Vagina (tissue), 2 donors: Measurements from ENCODE around the gene FBN3. TPM values are rescaled to one million over a fixed set of nuclear protein-coding genes. Genes with fewer than 3 reads are reported as not detected.

Experiments used
- DNase-seq, 2 donors: peaks; one replicate each; pipeline ENCODE4 v3.0.0-alpha.2; 2017; ENCODE audit errors: extremely low spot score in 2 of 2
- H3K27ac ChIP-seq: fragments of 200-600 bp; sonication (generic); one replicate; pipeline ENCODE4 v1.5.1; 2019
- H3K27me3 ChIP-seq: fragments of 200-600 bp; sonication (generic); one replicate; pipeline ENCODE4 v1.5.1; 2019
- H3K36me3 ChIP-seq, 2 donors: fragments of 200-600 bp; sonication (generic); one replicate each; pipeline ENCODE4 v1.5.1; 2017 to 2019
- H3K4me1 ChIP-seq: fragments of 200-600 bp; sonication (generic); one replicate; pipeline ENCODE4 v1.5.1; 2019
- H3K4me3 ChIP-seq, 2 donors: fragments of 200-600 bp; sonication (generic); 1 replicate in 1 of 2; 2 replicates in 1 of 2; pipeline ENCODE4 v1.5.1; 2016 to 2019
- H3K9me3 ChIP-seq: fragments of 200-600 bp; sonication (generic); one replicate; pipeline ENCODE4 v1.5.1; 2019
- CTCF ChIP-seq, 3 experiments: fragments of 450-650 bp in 2 of 3; fragments of 200-600 bp in 1 of 3; sonication (generic) in 1 of 3; IDR thresholded peaks; one replicate each; pipeline ENCODE4 v1.5.1; 2017 to 2019; ENCODE audit warnings: antibody characterized with exemption in 3 of 3, mild to moderate bottlenecking in 2 of 3, moderate library complexity in 2 of 3
- POLR2A ChIP-seq, 2 donors: fragments of 450-650 bp; IDR thresholded peaks; one replicate each; pipeline ENCODE4 v1.6.1; 2017; ENCODE audit warnings: antibody characterized with exemption in 2 of 2, mild to moderate bottlenecking in 2 of 2, moderate library complexity in 2 of 2
- POLR2AphosphoS5 ChIP-seq, 2 donors: sonication (generic); formaldehyde crosslinking; IDR thresholded peaks; one replicate each; pipeline ENCODE4 v1.9.0; 2017; ENCODE audit warnings: antibody characterized with exemption in 2 of 2, mild to moderate bottlenecking in 2 of 2, low read depth in 1 of 2; ENCODE audit not compliant: insufficient read depth in 1 of 2
- intact Hi-C: fragments of 100-400 bp; cut with DNase I; formaldehyde crosslinking; loops from one replicate; pipeline ENCODE4 v1.15.1; 2023
- total RNA-seq: library from RNA; depleted of rRNA; stranded (reverse); fragments of >200 nt; gene quantifications from one replicate; pipeline ENCODE4 v1.2.3, GENCODE V29; 2016

The FBN3 gene
- total RNA-seq, 1 donor from 2014 or later = not detected

GRCh38 chr19:8097198-8097597, 52.2 kb downstream of the FBN3 start:
- no peaks in the 10 kb centered on the region for H3K36me3 ChIP-seq
- H3K4me1 ChIP-seq = no peaks in the 10 kb centered on the region
- no peak overlapping the region for H3K4me3 ChIP-seq
- peaks cover 20% of the 10 kb centered on the region for H3K9me3 ChIP-seq
- TF ChIP-seq POLR2AphosphoS5 (IDR thresholded peaks at IDR 0.05; ENCODE audit: insufficient read depth in 1 of 2, low read depth in 1 of 2) = no peak
- TF ChIP-seq CTCF (IDR thresholded peaks at IDR 0.05) = no peak
- no peak for TF ChIP-seq POLR2A (IDR thresholded peaks at IDR 0.05)
- no peak for DNase-seq
- no peak overlapping the region for H3K27ac ChIP-seq
- H3K27me3 ChIP-seq = no peaks in the 10 kb centered on the region
- intact Hi-C loops = no loop called here

GRCh38 chr19:8096071-8096470, 53.3 kb downstream of the FBN3 start:
- TF ChIP-seq POLR2A (IDR thresholded peaks at IDR 0.05) (no peak), POLR2AphosphoS5 (IDR thresholded peaks at IDR 0.05; ENCODE audit: insufficient read depth in 1 of 2, low read depth in 1 of 2) (no peak), CTCF (IDR thresholded peaks at IDR 0.05) (no peak)
- Histone ChIP-seq H3K4me3 (no peak overlapping the region), H3K27me3 (no peaks in the 10 kb centered on the region), H3K36me3 (no peaks in the 10 kb centered on the region), H3K4me1 (no peaks in the 10 kb centered on the region), H3K9me3 (peaks cover 20% of the 10 kb centered on the region), H3K27ac (no peak overlapping the region)
- no peak for DNase-seq
- intact Hi-C loops = no loop called here

- H3K4me1 ChIP-seq = no peaks in the 10 kb centered on the region
- H3K27ac ChIP-seq = no peak overlapping the region
- H3K4me3 ChIP-seq = no peak overlapping the region
- intact Hi-C loops = no loop called here
- no peak for DNase-seq
- peaks cover 20% of the 10 kb centered on the region for H3K9me3 ChIP-seq
- no peaks in the 10 kb centered on the region for H3K36me3 ChIP-seq
- TF ChIP-seq CTCF (IDR thresholded peaks at IDR 0.05) (no peak), POLR2AphosphoS5 (IDR thresholded peaks at IDR 0.05; ENCODE audit: insufficient read depth in 1 of 2, low read depth in 1 of 2) (no peak), POLR2A (IDR thresholded peaks at IDR 0.05) (no peak)
- H3K27me3 ChIP-seq = no peaks in the 10 kb centered on the region
These were observed 54.0 kb downstream of the FBN3 start for GRCh38 chr19:8095354-8095886.

GRCh38 chr19:8094336-8094735, 55.1 kb downstream of the FBN3 start:
- intact Hi-C loops = no loop called here

More at GRCh38 chr19:8094336-8094735, 55.1 kb downstream of the FBN3 start:
- H3K9me3 ChIP-seq = peaks cover 20% of the 10 kb centered on the region
- no peaks in the 10 kb centered on the region for H3K27me3 ChIP-seq
- DNase-seq = no peak
- no peak overlapping the region for H3K4me3 ChIP-seq
- TF ChIP-seq CTCF (IDR thresholded peaks at IDR 0.05) (no peak), POLR2A (IDR thresholded peaks at IDR 0.05) (no peak), POLR2AphosphoS5 (IDR thresholded peaks at IDR 0.05; ENCODE audit: insufficient read depth in 1 of 2, low read depth in 1 of 2) (no peak)
- no peaks in the 10 kb centered on the region for H3K36me3 ChIP-seq
- no peaks in the 10 kb centered on the region for H3K4me1 ChIP-seq
- H3K27ac ChIP-seq = no peak overlapping the region
